Upper lobe of right lung (tissue), 1 donor: Measurements from ENCODE around the gene TOR2A. TPM values are rescaled to one million over a fixed set of nuclear protein-coding genes. Genes with fewer than 3 reads are reported as not detected.

ENCODE experiments used
- ATAC-seq: fragments of 200-7000 bp; cut with Tn5 transposase; one replicate; pipeline ENCODE4 v1.9.1; 2020; ENCODE audit warnings: mild to moderate bottlenecking, moderate library complexity
- DNase-seq: peaks from one replicate; pipeline ENCODE4 v3.0.0-alpha.2; 2020
- H3K27ac ChIP-seq: fragments of 200-600 bp; one replicate; pipeline ENCODE4 v1.8.0; 2022
- H3K27me3 ChIP-seq: fragments of 200-600 bp; one replicate; pipeline ENCODE4 v1.8.0; 2022; ENCODE audit warnings: mild to moderate bottlenecking
- H3K36me3 ChIP-seq: fragments of 200-600 bp; one replicate; pipeline ENCODE4 v1.8.0; 2022
- H3K4me1 ChIP-seq: fragments of 200-600 bp; one replicate; pipeline ENCODE4 v1.8.0; 2022
- H3K4me3 ChIP-seq: fragments of 200-600 bp; one replicate; pipeline ENCODE4 v1.8.0; 2022; ENCODE audit warnings: mild to moderate bottlenecking
- H3K9me3 ChIP-seq: fragments of 200-600 bp; one replicate; pipeline ENCODE4 v1.8.0; 2022
- intact Hi-C: fragments of 100-400 bp; cut with DNase I; formaldehyde crosslinking; loops from one replicate; pipeline ENCODE4 v1.11.0; 2022
- total RNA-seq: library from RNA; stranded (reverse); fragmentation: NEBNext Ultra II Directional; extraction: Animal tissue kit (Norgen Biotek cat#: 25700); gene quantifications from one replicate; pipeline ENCODE4 v1.2.1, GENCODE V29; 2021
- TF ChIP-seq, protein P1 (sequence below): fragments of 200-600 bp; IDR thresholded peaks from one replicate; pipeline ENCODE4 v1.8.0; 2022; ENCODE audit warnings: antibody characterized with exemption
- donor health status: DM: no; HTN: yes; CAD: no; lungs with severe emphysema.

TOR2A gene
- total RNA-seq, 1 donor from 2014 or later, result 17.3 TPM

DNA sequence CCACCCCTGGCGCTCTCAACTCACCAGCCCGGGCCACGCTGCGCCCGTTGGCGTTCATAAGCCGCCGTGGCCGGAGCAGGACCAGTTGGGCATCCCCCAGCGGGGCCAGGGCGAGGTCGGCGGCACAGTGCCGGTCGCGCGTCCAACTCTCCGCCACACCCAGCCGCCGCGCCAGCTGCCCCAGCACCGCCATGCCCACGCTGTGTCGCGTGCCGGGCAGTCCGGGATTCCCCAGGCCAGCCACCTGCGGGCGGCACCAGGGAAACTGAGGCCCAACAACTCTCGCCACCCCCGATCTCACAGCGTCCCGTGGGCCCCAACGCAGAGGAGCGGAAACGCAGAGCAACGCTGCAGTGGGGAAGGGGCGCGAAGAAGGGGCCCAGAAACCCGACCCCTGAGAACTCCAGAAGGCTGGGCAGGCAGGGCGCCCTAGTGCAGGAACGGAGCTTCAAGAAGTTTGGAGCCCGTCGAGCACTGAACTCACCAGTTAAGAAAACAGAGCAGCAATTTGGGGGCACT is 20.1 kb downstream of the TOR2A start:
- no peaks in the 10 kb centered on the region for H3K27me3 ChIP-seq
- ATAC-seq (peak; percentile 34), DNase-seq (no peak)

GRCh38 chr9:127714020-127714750 is 20.9 kb downstream of the TOR2A start:
- no peak for ATAC-seq
- TF ChIP-seq, protein P1, sequence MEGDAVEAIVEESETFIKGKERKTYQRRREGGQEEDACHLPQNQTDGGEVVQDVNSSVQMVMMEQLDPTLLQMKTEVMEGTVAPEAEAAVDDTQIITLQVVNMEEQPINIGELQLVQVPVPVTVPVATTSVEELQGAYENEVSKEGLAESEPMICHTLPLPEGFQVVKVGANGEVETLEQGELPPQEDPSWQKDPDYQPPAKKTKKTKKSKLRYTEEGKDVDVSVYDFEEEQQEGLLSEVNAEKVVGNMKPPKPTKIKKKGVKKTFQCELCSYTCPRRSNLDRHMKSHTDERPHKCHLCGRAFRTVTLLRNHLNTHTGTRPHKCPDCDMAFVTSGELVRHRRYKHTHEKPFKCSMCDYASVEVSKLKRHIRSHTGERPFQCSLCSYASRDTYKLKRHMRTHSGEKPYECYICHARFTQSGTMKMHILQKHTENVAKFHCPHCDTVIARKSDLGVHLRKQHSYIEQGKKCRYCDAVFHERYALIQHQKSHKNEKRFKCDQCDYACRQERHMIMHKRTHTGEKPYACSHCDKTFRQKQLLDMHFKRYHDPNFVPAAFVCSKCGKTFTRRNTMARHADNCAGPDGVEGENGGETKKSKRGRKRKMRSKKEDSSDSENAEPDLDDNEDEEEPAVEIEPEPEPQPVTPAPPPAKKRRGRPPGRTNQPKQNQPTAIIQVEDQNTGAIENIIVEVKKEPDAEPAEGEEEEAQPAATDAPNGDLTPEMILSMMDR, result no peak
- Histone ChIP-seq H3K27me3 (no peaks in the 10 kb centered on the region), H3K4me3 (peak overlapping the region; percentile 91), H3K36me3 (no peaks in the 10 kb centered on the region), H3K27ac (no peak overlapping the region), H3K9me3 (no peaks in the 10 kb centered on the region), H3K4me1 (peaks cover 12% of the 10 kb centered on the region)
- intact Hi-C loops, result no loop called here
- no peak for DNase-seq

More for the DNA sequence above, 20.1 kb downstream of the TOR2A start:
- Histone ChIP-seq H3K9me3 (no peaks in the 10 kb centered on the region), H3K36me3 (no peaks in the 10 kb centered on the region), H3K27ac (peak overlapping the region; percentile 83), H3K4me1 (peaks cover 12% of the 10 kb centered on the region), H3K4me3 (peak overlapping the region; percentile 91)
- intact Hi-C loops, result no loop called here
- TF ChIP-seq, protein P1, result no peak

DNA sequence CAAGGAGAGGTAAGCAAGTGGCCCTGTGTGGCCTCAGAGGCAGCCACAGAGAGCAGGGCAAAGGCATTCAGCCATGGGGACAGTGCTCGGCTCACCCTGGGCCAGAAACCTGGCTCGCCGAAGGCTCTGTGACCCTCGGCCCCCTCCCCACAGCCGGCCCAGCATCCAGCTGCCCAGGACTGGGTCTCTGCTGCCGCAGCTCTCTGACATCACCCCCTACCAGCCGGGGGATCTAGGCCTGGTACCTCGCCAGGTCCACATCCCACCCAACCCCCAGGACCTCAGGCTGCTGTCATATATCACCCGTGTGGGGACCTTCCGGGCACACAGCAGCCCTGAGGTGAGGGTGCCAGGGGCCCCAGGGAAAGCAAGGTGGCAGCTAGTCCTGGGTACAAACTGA is 22.2 kb downstream of the TOR2A start:
- H3K27ac ChIP-seq, result no peak overlapping the region
- DNase-seq, result no peak

GRCh38 chr9:127712371-127712770 is 22.7 kb downstream of the TOR2A start:
- TF ChIP-seq, protein P1, result no peak
- Histone ChIP-seq H3K27me3 (no peaks in the 10 kb centered on the region), H3K9me3 (no peaks in the 10 kb centered on the region), H3K27ac (no peak overlapping the region), H3K4me1 (peaks cover 12% of the 10 kb centered on the region), H3K36me3 (no peaks in the 10 kb centered on the region), H3K4me3 (no peak overlapping the region)
- no peak for ATAC-seq
- intact Hi-C loops, result no loop called here
- no peak for DNase-seq

More for the DNA sequence above, 22.2 kb downstream of the TOR2A start:
- H3K27me3 ChIP-seq, result no peaks in the 10 kb centered on the region
- H3K4me3 ChIP-seq, result no peak overlapping the region
- TF ChIP-seq, protein P1, result no peak
- peaks cover 12% of the 10 kb centered on the region for H3K4me1 ChIP-seq
- intact Hi-C loops, result no loop called here
- no peaks in the 10 kb centered on the region for H3K9me3 ChIP-seq
- H3K36me3 ChIP-seq, result no peaks in the 10 kb centered on the region
- ATAC-seq, result no peak

DNA sequence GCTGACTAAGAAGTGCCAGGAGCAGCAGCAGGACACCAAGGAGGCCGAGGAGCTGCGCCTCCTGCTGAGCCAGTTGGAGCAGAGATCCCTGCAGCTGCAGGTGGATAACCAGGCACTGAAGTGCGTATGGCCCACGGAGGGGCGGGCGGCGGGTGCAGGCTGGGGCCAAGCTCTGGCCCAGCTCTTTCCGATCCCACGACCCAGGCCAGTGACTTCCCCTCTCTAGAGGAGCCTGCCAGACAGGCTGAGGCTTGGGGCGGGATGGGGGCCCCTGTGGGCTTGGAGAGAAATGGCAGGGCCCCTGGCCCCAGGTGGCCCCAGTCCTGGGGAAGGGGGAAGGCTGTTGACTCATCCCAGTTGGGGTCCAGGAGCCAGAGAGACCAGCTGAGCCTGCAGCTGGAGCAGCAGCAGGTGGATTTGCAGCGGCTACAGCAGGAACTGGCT is 23.2 kb downstream of the TOR2A start:
- intact Hi-C loops, result no loop called here
- DNase-seq, result no peak
- TF ChIP-seq, protein P1, result no peak
- H3K36me3 ChIP-seq, result no peaks in the 10 kb centered on the region
- no peaks in the 10 kb centered on the region for H3K27me3 ChIP-seq
- peaks cover 12% of the 10 kb centered on the region for H3K4me1 ChIP-seq
- ATAC-seq, result no peak
- H3K4me3 ChIP-seq, result no peak overlapping the region
- H3K27ac ChIP-seq, result no peak overlapping the region
- no peaks in the 10 kb centered on the region for H3K9me3 ChIP-seq
